DND-41 (cell line): ENCODE results near the gene RGS9BP.
"Not testable (repeated sequence)": the region's sequence is repeated elsewhere in the genome, so short reads cannot be mapped to it uniquely, and the experiment has no call there.

Experiments
- ATAC-seq: fragments of 200-7000 bp; cut with Tn5 transposase; 3 replicates; pipeline ENCODE4 v1.9.1; 2021; ENCODE audit warnings: low read depth; ENCODE audit not compliant: insufficient read depth
- DNase-seq: peaks from one replicate; pipeline ENCODE4 v3.0.0-alpha.2; 2020
- H2AFZ ChIP-seq: 2 replicates; pipeline ENCODE4 v1.6.0; 2012; ENCODE audit warnings: low read depth, low read length
- H3K27ac ChIP-seq: 2 replicates; pipeline ENCODE4 v1.5.1; 2012; ENCODE audit warnings: low read length, inconsistent platforms
- H3K27me3 ChIP-seq: fragments of 200-600 bp; sonication (generic); 2 replicates; pipeline ENCODE4 v1.6.0; 2012; ENCODE audit warnings: low read length, mild to moderate bottlenecking, inconsistent platforms; ENCODE audit not compliant: insufficient read depth, poor library complexity
- H3K36me3 ChIP-seq: 2 replicates; pipeline ENCODE4 v1.5.1; 2012; ENCODE audit warnings: low read length, inconsistent platforms; ENCODE audit not compliant: insufficient read depth
- H3K4me1 ChIP-seq: 2 replicates; pipeline ENCODE4 v1.5.1; 2012; ENCODE audit warnings: mild to moderate bottlenecking, low read length; ENCODE audit not compliant: insufficient read depth
- H3K4me2 ChIP-seq: 2 replicates; pipeline ENCODE4 v1.6.0; 2012; ENCODE audit warnings: mild to moderate bottlenecking, moderate library complexity, low read length, inconsistent platforms; ENCODE audit not compliant: insufficient read depth
- H3K4me3 ChIP-seq, 2 experiments: fragments of 200-600 bp in 1 of 2; shearing (Covaris generic) in 1 of 2; 2 replicates each; pipeline ENCODE4 v1.5.1; 2012 to 2016; ENCODE audit warnings: inconsistent platforms in 2 of 2, low read length in 2 of 2, mild to moderate bottlenecking in 2 of 2, low read depth in 1 of 2, moderate library complexity in 1 of 2
- H3K79me2 ChIP-seq: 2 replicates; pipeline ENCODE4 v1.6.0; 2012; ENCODE audit warnings: low read length, inconsistent platforms; ENCODE audit not compliant: insufficient read depth
- H3K9ac ChIP-seq: 2 replicates; pipeline ENCODE4 v1.6.0; 2012; ENCODE audit warnings: low read depth, mild to moderate bottlenecking, inconsistent platforms, low read length, moderate library complexity
- H3K9me3 ChIP-seq: 2 replicates; pipeline ENCODE4 v1.5.1; 2012; ENCODE audit warnings: low read length, moderate library complexity, mild to moderate bottlenecking, inconsistent platforms; ENCODE audit not compliant: insufficient read depth, severe bottlenecking
- H4K20me1 ChIP-seq: 2 replicates; pipeline ENCODE4 v1.6.0; 2012; ENCODE audit warnings: low read length; ENCODE audit not compliant: insufficient read depth
- CTCF ChIP-seq: IDR thresholded peaks from 2 replicates; pipeline ENCODE4 v1.5.1; 2012; ENCODE audit warnings: borderline replicate concordance, low read length, moderate library complexity, mild to moderate bottlenecking; ENCODE audit not compliant: poor library complexity, severe bottlenecking; ENCODE audit errors: extremely low read depth
- EZH2 ChIP-seq: IDR thresholded peaks from 3 replicates; pipeline ENCODE4 v1.6.1; 2012; ENCODE audit warnings: borderline replicate concordance, low read depth, mild to moderate bottlenecking, moderate library complexity, low read length, inconsistent platforms; ENCODE audit not compliant: severe bottlenecking

Gene RGS9BP

GRCh38 chr19:32708457-32708856 lies 32.8 kb downstream of the RGS9BP start:
- TF ChIP-seq EZH2 (no peak), CTCF (no peak)
- peaks cover 9% of the 10 kb centered on the region for H3K9me3 ChIP-seq
- no peak overlapping the region for H3K4me3 ChIP-seq
- no peak overlapping the region for H3K4me2 ChIP-seq
- no peak overlapping the region for H3K9ac ChIP-seq
- peaks cover 32% of the 10 kb centered on the region for H3K79me2 ChIP-seq
- peaks cover 68% of the 10 kb centered on the region for H3K36me3 ChIP-seq
- no peaks in the 10 kb centered on the region for H3K4me1 ChIP-seq
- DNase-seq (peak; percentile 26), ATAC-seq (peak; percentile 68)
- H3K27me3 ChIP-seq = no peaks in the 10 kb centered on the region
- H2AFZ ChIP-seq = no peak overlapping the region
- H4K20me1 ChIP-seq = peaks cover 8% of the 10 kb centered on the region; the same call in 1 of the 2 replicates
- H3K27ac ChIP-seq = no peak overlapping the region

GRCh38 chr19:32709032-32709431 lies 33.4 kb downstream of the RGS9BP start:
- ATAC-seq (no peak), DNase-seq (no peak)
- H3K9ac ChIP-seq = no peak overlapping the region
- no peak overlapping the region for H3K27ac ChIP-seq
- H3K4me1 ChIP-seq = no peaks in the 10 kb centered on the region
- H3K79me2 ChIP-seq = peaks cover 28% of the 10 kb centered on the region
- peaks cover 8% of the 10 kb centered on the region; the same call in 1 of the 2 replicates for H4K20me1 ChIP-seq
- H3K4me3 ChIP-seq = no peak overlapping the region
- H3K4me2 ChIP-seq = no peak overlapping the region
- H2AFZ ChIP-seq = no peak overlapping the region
- TF ChIP-seq CTCF = no peak
- TF ChIP-seq EZH2 = no peak
- H3K9me3 ChIP-seq = peaks cover 4% of the 10 kb centered on the region
- H3K36me3 ChIP-seq = peaks cover 68% of the 10 kb centered on the region
- no peaks in the 10 kb centered on the region for H3K27me3 ChIP-seq

- Histone ChIP-seq H3K4me3 (no peak overlapping the region), H3K79me2 (peaks cover 6% of the 10 kb centered on the region), H3K4me2 (no peak overlapping the region), H2AFZ (no peak overlapping the region), H3K9ac (no peak overlapping the region), H3K9me3 (no peaks in the 10 kb centered on the region), H4K20me1 (peaks cover 7% of the 10 kb centered on the region; the same call in 1 of the 2 replicates), H3K27ac (no peak overlapping the region), H3K27me3 (no peaks in the 10 kb centered on the region), H3K36me3 (peaks cover 44% of the 10 kb centered on the region), H3K4me1 (no peaks in the 10 kb centered on the region)
- ATAC-seq (no peak), DNase-seq (no peak)
- TF ChIP-seq CTCF = no peak
- TF ChIP-seq EZH2 = no peak
These were observed 36.1 kb downstream of the RGS9BP start for GRCh38 chr19:32711747-32712146.

- not testable (repeated sequence) for H2AFZ ChIP-seq, H3K4me1 ChIP-seq, ATAC-seq, H3K9ac ChIP-seq, H3K4me3 ChIP-seq, DNase-seq, H3K27me3 ChIP-seq, H3K27ac ChIP-seq, H3K4me2 ChIP-seq, H3K79me2 ChIP-seq, H3K9me3 ChIP-seq, H4K20me1 ChIP-seq
- peaks cover 20% of the 10 kb centered on the region; the same call in 1 of the 2 replicates for H3K36me3 ChIP-seq
These were observed 40.6 kb downstream of the RGS9BP start for GRCh38 chr19:32716203-32716602.
